A549 (cell line): ENCODE results near the gene TRAF3. TPM values are rescaled to one million over a fixed set of nuclear protein-coding genes. Genes with fewer than 3 reads are reported as not detected.

Experiments used
- ATAC-seq, 2 experiments: fragments of 200-7000 bp in 1 of 2; fragments of >200 bp in 1 of 2; cut with Nextera tagmentation in 1 of 2; cut with Tn5 transposase in 1 of 2; 3 replicates each; pipeline versions ENCODE4 v1.8.0 to v1.9.1; 2018 to 2020; ENCODE audit warnings: mild to moderate bottlenecking in 1 of 2, moderate library complexity in 1 of 2
- CTCF ChIA-PET: fragments of 300-600 bp; sonication (Branson Sonifier 250); formaldehyde crosslinking; extraction: SDS; loops from one replicate; lab custom pipeline; 2021; ENCODE audit warnings: antibody characterized with exemption, inconsistent platforms; lab: Yijun Ruan, JAX
- POLR2A ChIA-PET: fragments of 350-600 bp; formaldehyde crosslinking; extraction: SDS; loops from one replicate; lab custom pipeline; 2021; ENCODE audit warnings: antibody characterized with exemption, inconsistent platforms; lab: Yijun Ruan, JAX
- DNase-seq, 2 experiments: peaks; one replicate each; pipeline versions ENCODE4 v3.0.0 to v3.0.0-alpha.2; 2011 to 2016; ENCODE audit warnings: low read depth in 1 of 2, low spot score in 1 of 2
- FAIRE-seq: peaks from 2 replicates; lab custom pipeline; 2011; peaks lifted over from hg19 to GRCh38; lab: Jason Lieb, UNC
- H3K27ac ChIP-seq, 2 experiments: fragments of >200 bp; sonication (Bioruptor Twin); formaldehyde crosslinking; 3 replicates each; pipeline ENCODE4 v1.5.1; 2016 to 2017
- H3K4me1 ChIP-seq: fragments of >200 bp; sonication (Bioruptor Twin); formaldehyde crosslinking; 3 replicates; pipeline ENCODE4 v1.6.1; 2016
- H3K4me2 ChIP-seq: fragments of >200 bp; sonication (Bioruptor Twin); formaldehyde crosslinking; 3 replicates; pipeline ENCODE4 v1.6.1; 2016
- H3K4me3 ChIP-seq: fragments of >200 bp; sonication (Bioruptor Twin); formaldehyde crosslinking; 3 replicates; pipeline ENCODE4 v1.5.1; 2016
- H3K9me3 ChIP-seq: fragments of >200 bp; sonication (Bioruptor Twin); formaldehyde crosslinking; 3 replicates; pipeline ENCODE4 v1.6.1; 2016
- CEBPB ChIP-seq, 2 experiments: fragments of >200 bp in 1 of 2; sonication (Bioruptor Twin) in 1 of 2; formaldehyde crosslinking in 1 of 2; IDR thresholded peaks; 2 replicates each; pipeline ENCODE4 v1.6.1; 2012 to 2016
- CHD2 ChIP-seq: fragments of 150-350 bp; IDR thresholded peaks from 2 replicates; pipeline ENCODE4 v1.6.1; 2014; ENCODE audit warnings: low read length; ENCODE audit not compliant: partially characterized antibody
- EHMT2 ChIP-seq: fragments of 200-600 bp; sonication (generic); IDR thresholded peaks from 2 replicates; pipeline ENCODE4 v1.6.1; 2016; ENCODE audit warnings: antibody characterized with exemption, low read depth, mild to moderate bottlenecking, moderate library complexity
- EP300 ChIP-seq, 2 experiments: fragments of >200 bp; sonication (Bioruptor Twin); formaldehyde crosslinking; IDR thresholded peaks; 2 replicates in 1 of 2; 3 replicates in 1 of 2; pipeline ENCODE4 v1.6.1; 2016 to 2017
- HDAC2 ChIP-seq: fragments of 200-600 bp; sonication (generic); IDR thresholded peaks from 2 replicates; pipeline ENCODE4 v1.6.1; 2016
- HES2 ChIP-seq: fragments of >200 bp; sonication (Bioruptor Twin); formaldehyde crosslinking; IDR thresholded peaks from 2 replicates; pipeline ENCODE4 v1.6.1; 2016
- HOXB13 ChIP-seq: fragments of 250-450 bp; sonication (Bioruptor Pico); IDR thresholded peaks from 2 replicates; pipeline ENCODE4 v1.5.0; 2020; ENCODE audit warnings: low read depth, mild to moderate bottlenecking, moderate library complexity
- HOXB5 ChIP-seq: fragments of 250-450 bp; sonication (Bioruptor Pico); IDR thresholded peaks from 2 replicates; pipeline ENCODE4 v1.5.0; 2020; ENCODE audit warnings: mild to moderate bottlenecking, moderate library complexity
- JUNB ChIP-seq: fragments of >200 bp; sonication (Bioruptor Twin); formaldehyde crosslinking; IDR thresholded peaks from 2 replicates; pipeline ENCODE4 v1.6.1; 2016
- KDM1A ChIP-seq: fragments of 200-600 bp; sonication (generic); IDR thresholded peaks from 2 replicates; pipeline ENCODE4 v1.6.1; 2016; ENCODE audit warnings: low read depth, mild to moderate bottlenecking
- MAFK ChIP-seq: fragments of 450-650 bp; IDR thresholded peaks from 2 replicates; pipeline ENCODE4 v1.6.1; 2014; ENCODE audit not compliant: partially characterized antibody
- NFE2L2 ChIP-seq: fragments of 150-350 bp; conservative IDR thresholded peaks from 2 replicates; pipeline ENCODE4 v1.6.1; 2014; ENCODE audit warnings: low read length
- NR3C1 ChIP-seq: fragments of >200 bp; sonication (Bioruptor Twin); formaldehyde crosslinking; IDR thresholded peaks from 3 replicates; pipeline ENCODE4 v1.6.1; 2017
- PBX3 ChIP-seq: IDR thresholded peaks from 2 replicates; pipeline ENCODE4 v1.6.1; 2012
- RCOR1 ChIP-seq: fragments of 150-350 bp; IDR thresholded peaks from 2 replicates; pipeline ENCODE4 v1.6.1; 2014; ENCODE audit warnings: antibody characterized with exemption, low read length, low read depth
- RNF2 ChIP-seq: fragments of 200-600 bp; sonication (generic); IDR thresholded peaks from 2 replicates; pipeline ENCODE4 v1.6.1; 2016; ENCODE audit warnings: low read depth, mild to moderate bottlenecking, antibody characterized with exemption, moderate library complexity, borderline replicate concordance
- WGBS: methylation state at CpG from one replicate; pipeline ENCODE4 v1.1.6; 2017; ENCODE audit errors: missing lambda C conversion rate; 5-methylcytosine and 5-hydroxymethylcytosine counted together
- polyA plus RNA-seq, 4 experiments: library from polyadenylated mRNA; depleted of rRNA in 3 of 4; stranded (reverse); fragments of >200 nt; fragmentation: RNase III in 1 of 4; extraction: RNeasy Plus Mini Kit Qiagen cat#74134 plus additional on column Dnase treatment in 1 of 4; gene quantifications; 2 replicates in 3 of 4; 3 replicates in 1 of 4; pipeline ENCODE4 v1.2.3, GENCODE V29; 2011 to 2017
- TF ChIP-seq, protein P1 (sequence below): fragments of 200-600 bp; sonication (generic); IDR thresholded peaks from 2 replicates; pipeline ENCODE4 v1.6.1; 2016; ENCODE audit warnings: antibody characterized with exemption, mild to moderate bottlenecking, moderate library complexity
- TF ChIP-seq, protein P2 (sequence below): fragments of >200 bp; sonication (Bioruptor Twin); formaldehyde crosslinking; IDR thresholded peaks from 3 replicates; pipeline ENCODE4 v1.5.1; 2016
- TF ChIP-seq, protein P3 (sequence below): IDR thresholded peaks from 2 replicates; pipeline ENCODE4 v1.6.1; 2012; ENCODE audit warnings: low read depth, borderline replicate concordance

TRAF3 gene
- polyA plus RNA-seq, 2 of the 4 experiments (the other 2 are of a cell fraction), result 20.2 to 25.5 TPM

DNA sequence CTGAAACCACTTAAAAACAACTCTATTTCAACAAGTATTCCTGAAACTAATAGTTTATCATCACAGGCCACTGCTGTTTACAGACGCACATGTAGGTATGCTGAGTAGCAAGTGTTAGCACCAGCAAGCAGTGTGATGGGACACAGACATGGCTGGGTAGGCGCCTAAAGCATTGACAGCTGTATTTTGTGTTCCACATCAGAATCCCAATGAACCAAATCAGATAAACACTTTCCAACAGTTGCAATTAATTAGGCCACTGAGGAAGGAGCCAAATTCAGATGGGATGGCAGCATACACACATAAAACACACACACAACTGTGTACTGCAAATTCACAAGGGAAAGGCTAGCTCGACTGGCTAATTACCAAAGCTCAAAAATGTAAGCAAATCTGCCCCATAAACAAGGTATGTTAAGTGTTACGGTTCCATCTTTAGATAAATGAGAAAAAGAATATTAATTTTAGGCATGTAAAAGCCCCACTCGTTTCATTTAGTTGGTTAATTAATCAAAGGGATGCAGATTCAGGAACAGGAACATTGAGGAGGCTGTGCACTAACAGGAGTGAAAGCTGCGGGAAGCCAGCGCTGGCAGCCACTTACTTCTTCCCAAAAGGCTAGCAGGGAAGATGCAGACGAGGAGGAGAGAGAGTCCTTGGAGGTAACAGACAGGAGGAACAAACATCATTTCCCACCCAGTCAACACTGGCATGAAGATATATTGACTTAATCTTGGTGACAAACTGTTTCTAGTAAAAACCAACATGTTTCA lies 178.6 kb downstream of the TRAF3 start:
- no peak for TF ChIP-seq EP300 (IDR thresholded peaks at IDR 0.05)
- no peak for TF ChIP-seq HES2
- no peak for TF ChIP-seq CEBPB (IDR thresholded peaks at IDR 0.05)
- TF ChIP-seq HOXB13, result no peak
- TF ChIP-seq JUNB, result no peak
- no peak for TF ChIP-seq RCOR1
- no peak for TF ChIP-seq CHD2
- TF ChIP-seq KDM1A, result no peak
- TF ChIP-seq MAFK, result no peak
- TF ChIP-seq RNF2, result no peak
- TF ChIP-seq EHMT2, result no peak
- no peak for TF ChIP-seq HOXB5
- DNase-seq (no peak), FAIRE-seq (no peak), ATAC-seq (no peak)
- no peaks in the 10 kb centered on the region for H3K9me3 ChIP-seq
- WGBS, result 89% methylated on average over 8 of the region's 8 CpGs
- ChIA-PET POLR2A (no interaction called here), CTCF (interaction anchor here (0.7 to 1.3 kb wide), 2 partner anchors 15 to 29 kb away, joined by 3 read pairs; no protein-coding TSS in a partner anchor)
- H3K4me3 ChIP-seq, result no peak overlapping the region
- H3K4me2 ChIP-seq, result no peak overlapping the region
- no peak overlapping the region for H3K27ac ChIP-seq
- no peaks in the 10 kb centered on the region for H3K4me1 ChIP-seq

GRCh38 chr14:102957222-102957621 lies 180.0 kb downstream of the TRAF3 start:
- WGBS, result 92% methylated on average over 10 of the region's 10 CpGs
- Histone ChIP-seq H3K4me1 (no peaks in the 10 kb centered on the region), H3K4me2 (no peak overlapping the region), H3K9me3 (no peaks in the 10 kb centered on the region), H3K27ac (no peak overlapping the region), H3K4me3 (no peak overlapping the region)
- ChIA-PET POLR2A (no interaction called here), CTCF (no interaction called here)
- TF ChIP-seq, protein P1, sequence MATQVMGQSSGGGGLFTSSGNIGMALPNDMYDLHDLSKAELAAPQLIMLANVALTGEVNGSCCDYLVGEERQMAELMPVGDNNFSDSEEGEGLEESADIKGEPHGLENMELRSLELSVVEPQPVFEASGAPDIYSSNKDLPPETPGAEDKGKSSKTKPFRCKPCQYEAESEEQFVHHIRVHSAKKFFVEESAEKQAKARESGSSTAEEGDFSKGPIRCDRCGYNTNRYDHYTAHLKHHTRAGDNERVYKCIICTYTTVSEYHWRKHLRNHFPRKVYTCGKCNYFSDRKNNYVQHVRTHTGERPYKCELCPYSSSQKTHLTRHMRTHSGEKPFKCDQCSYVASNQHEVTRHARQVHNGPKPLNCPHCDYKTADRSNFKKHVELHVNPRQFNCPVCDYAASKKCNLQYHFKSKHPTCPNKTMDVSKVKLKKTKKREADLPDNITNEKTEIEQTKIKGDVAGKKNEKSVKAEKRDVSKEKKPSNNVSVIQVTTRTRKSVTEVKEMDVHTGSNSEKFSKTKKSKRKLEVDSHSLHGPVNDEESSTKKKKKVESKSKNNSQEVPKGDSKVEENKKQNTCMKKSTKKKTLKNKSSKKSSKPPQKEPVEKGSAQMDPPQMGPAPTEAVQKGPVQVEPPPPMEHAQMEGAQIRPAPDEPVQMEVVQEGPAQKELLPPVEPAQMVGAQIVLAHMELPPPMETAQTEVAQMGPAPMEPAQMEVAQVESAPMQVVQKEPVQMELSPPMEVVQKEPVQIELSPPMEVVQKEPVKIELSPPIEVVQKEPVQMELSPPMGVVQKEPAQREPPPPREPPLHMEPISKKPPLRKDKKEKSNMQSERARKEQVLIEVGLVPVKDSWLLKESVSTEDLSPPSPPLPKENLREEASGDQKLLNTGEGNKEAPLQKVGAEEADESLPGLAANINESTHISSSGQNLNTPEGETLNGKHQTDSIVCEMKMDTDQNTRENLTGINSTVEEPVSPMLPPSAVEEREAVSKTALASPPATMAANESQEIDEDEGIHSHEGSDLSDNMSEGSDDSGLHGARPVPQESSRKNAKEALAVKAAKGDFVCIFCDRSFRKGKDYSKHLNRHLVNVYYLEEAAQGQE, result no peak
- TF ChIP-seq PBX3, result no peak
- TF ChIP-seq HDAC2, result no peak
- TF ChIP-seq, protein P2, sequence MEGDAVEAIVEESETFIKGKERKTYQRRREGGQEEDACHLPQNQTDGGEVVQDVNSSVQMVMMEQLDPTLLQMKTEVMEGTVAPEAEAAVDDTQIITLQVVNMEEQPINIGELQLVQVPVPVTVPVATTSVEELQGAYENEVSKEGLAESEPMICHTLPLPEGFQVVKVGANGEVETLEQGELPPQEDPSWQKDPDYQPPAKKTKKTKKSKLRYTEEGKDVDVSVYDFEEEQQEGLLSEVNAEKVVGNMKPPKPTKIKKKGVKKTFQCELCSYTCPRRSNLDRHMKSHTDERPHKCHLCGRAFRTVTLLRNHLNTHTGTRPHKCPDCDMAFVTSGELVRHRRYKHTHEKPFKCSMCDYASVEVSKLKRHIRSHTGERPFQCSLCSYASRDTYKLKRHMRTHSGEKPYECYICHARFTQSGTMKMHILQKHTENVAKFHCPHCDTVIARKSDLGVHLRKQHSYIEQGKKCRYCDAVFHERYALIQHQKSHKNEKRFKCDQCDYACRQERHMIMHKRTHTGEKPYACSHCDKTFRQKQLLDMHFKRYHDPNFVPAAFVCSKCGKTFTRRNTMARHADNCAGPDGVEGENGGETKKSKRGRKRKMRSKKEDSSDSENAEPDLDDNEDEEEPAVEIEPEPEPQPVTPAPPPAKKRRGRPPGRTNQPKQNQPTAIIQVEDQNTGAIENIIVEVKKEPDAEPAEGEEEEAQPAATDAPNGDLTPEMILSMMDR, result no peak
- no peak for TF ChIP-seq NR3C1
- no peak for TF ChIP-seq NFE2L2
- TF ChIP-seq, protein P3, sequence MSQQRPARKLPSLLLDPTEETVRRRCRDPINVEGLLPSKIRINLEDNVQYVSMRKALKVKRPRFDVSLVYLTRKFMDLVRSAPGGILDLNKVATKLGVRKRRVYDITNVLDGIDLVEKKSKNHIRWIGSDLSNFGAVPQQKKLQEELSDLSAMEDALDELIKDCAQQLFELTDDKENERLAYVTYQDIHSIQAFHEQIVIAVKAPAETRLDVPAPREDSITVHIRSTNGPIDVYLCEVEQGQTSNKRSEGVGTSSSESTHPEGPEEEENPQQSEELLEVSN, result no peak
- TF ChIP-seq HOXB5, result no peak
- no peak for FAIRE-seq
- ATAC-seq, result peak in 1 of 2 experiments; percentile 22; a peak in 1 of 6 replicates
- DNase-seq, result no peak
